Measurements from ENCODE around the gene ZNF275.
"Not testable (repeated sequence)": the region's sequence is repeated elsewhere in the genome, so short reads cannot be mapped to it uniquely, and the experiment has no call there.

ZNF275 gene

DNA sequence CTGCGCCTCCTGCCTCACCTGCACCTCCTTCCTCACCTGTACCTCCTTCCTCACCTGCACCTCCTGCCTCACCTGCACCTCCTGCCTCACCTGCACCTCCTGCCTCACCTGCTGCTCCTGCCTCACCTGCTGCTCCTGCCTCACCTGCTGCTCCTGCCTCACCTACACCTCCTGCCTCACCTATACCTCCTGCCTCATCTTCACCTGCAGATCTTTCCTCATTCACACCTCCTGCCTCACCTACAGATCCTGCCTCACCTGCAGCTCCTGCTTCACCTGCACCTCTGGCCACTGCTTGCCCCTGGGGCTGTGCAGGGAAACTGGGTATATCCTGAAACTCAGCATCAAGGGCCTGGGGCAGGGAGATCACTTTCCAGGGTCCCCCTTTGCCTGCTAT, 13.9 kb upstream of the ZNF275 start:
- H3K36me3 ChIP-seq (ENCODE audit: control insufficient read depth, insufficient read depth, low read length); DNase-seq (ENCODE audit: low read depth, low spot score); H3K27ac ChIP-seq (ENCODE audit: low read length); H3K4me3 ChIP-seq (ENCODE audit: low read length); H3K27me3 ChIP-seq (ENCODE audit: control insufficient read depth, insufficient read depth, low read length); H3K4me1 ChIP-seq (ENCODE audit: control insufficient read depth, insufficient read depth, low read length); H3K9me3 ChIP-seq (ENCODE audit: control insufficient read depth, insufficient read depth, low read length): not testable (repeated sequence)
- no CpG with 5 or more reads among the region's 1 CpG for WGBS (ENCODE audit: insufficient coverage, insufficient read length)

DNA sequence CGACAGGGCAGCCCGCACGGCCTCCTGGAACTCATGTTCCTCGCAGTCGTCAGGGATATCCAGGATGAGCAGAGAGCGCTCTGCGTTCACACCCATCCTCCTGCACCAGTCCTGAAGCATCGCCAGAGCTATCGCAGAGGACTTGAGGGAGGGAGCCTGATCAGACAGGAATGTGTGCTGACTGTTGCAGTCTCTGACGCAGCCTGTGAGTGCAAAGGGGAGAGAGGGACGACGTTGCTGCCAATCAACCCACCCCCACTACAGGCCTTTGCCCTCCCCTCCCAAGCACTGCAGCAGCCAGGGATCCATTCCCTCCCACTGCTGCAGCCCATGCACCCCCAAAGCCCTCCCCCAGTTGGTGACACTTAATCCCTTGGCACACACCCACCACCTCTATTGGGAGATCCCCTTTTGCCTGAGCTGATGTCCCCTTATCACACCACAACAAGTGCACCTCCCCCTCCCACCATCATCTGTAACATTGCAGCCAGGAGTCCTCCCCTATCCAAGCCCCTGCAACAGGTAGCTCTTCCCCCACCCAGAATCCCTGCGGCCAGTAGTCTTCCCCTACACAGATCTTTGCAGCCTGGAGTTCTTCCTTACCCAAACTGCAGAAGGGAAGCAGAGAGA, 13.3 kb upstream of the ZNF275 start:
- WGBS (ENCODE audit: insufficient coverage, insufficient read length), result no CpG with 5 or more reads among the region's 13 CpGs
- H3K4me1 ChIP-seq (ENCODE audit: control insufficient read depth, insufficient read depth, low read length), result no peaks in the 10 kb centered on the region
- H3K27ac ChIP-seq (ENCODE audit: low read length), result no peak overlapping the region
- H3K36me3 ChIP-seq (ENCODE audit: control insufficient read depth, insufficient read depth, low read length), result no peaks in the 10 kb centered on the region
- DNase-seq (ENCODE audit: low read depth, low spot score), result no peak
- H3K9me3 ChIP-seq (ENCODE audit: control insufficient read depth, insufficient read depth, low read length), result no peaks in the 10 kb centered on the region
- peaks cover 2% of the 10 kb centered on the region; the same call in 1 of the 2 replicates for H3K27me3 ChIP-seq (ENCODE audit: control insufficient read depth, insufficient read depth, low read length)
- H3K4me3 ChIP-seq (ENCODE audit: low read length), result no peak overlapping the region; the same call in 1 of the 2 replicates

GRCh38 chrX:153321381-153322124, 12.4 kb upstream of the ZNF275 start, which contains the start of gene PNMA6F:
Gene PNMA6F, minus strand, starts transcription at chrX:153321767. Its CDS starts 1,093 bp downstream, at chrX:153320674.
- Histone ChIP-seq H3K4me1 (ENCODE audit: control insufficient read depth, insufficient read depth, low read length) (no peaks in the 10 kb centered on the region), H3K27me3 (ENCODE audit: control insufficient read depth, insufficient read depth, low read length) (peaks cover 2% of the 10 kb centered on the region; the same call in 1 of the 2 replicates), H3K4me3 (ENCODE audit: low read length) (peak within 1 kb of the TSS; percentile 37; the same call in 1 of the 2 replicates), H3K36me3 (ENCODE audit: control insufficient read depth, insufficient read depth, low read length) (no peaks in the 10 kb centered on the region), H3K27ac (ENCODE audit: low read length) (no peak within 1 kb of the TSS), H3K9me3 (ENCODE audit: control insufficient read depth, insufficient read depth, low read length) (no peaks in the 10 kb centered on the region)
- DNase-seq (ENCODE audit: low read depth, low spot score), result no peak
- WGBS (ENCODE audit: insufficient coverage, insufficient read length), result no CpG with 5 or more reads among the region's 36 CpGs

DNA sequence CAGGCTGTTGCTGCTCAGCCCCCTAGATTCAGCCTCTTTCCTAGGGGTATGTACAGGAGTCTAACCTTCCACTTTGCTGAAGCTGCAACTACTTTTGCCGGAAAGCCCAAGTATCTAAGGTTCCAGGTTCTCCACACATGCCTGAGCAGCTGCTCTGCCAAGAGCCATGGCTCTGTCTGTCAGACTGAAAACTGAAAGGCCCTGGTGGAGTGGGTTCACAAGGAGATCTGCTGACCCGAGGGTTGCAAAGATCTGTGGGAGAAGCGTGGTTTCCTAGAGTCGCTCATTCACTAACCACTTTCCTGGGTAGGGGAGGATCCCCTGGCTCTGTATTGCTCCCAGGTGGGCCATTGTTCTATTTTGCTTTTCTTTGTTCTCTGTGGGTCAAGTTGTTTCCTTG, 6.4 kb upstream of the ZNF275 start:
- no peak for DNase-seq (ENCODE audit: low read depth, low spot score)
- Histone ChIP-seq H3K4me3 (ENCODE audit: low read length) (no peak overlapping the region), H3K9me3 (ENCODE audit: control insufficient read depth, insufficient read depth, low read length) (no peaks in the 10 kb centered on the region), H3K27ac (ENCODE audit: low read length) (no peak overlapping the region), H3K4me1 (ENCODE audit: control insufficient read depth, insufficient read depth, low read length) (no peaks in the 10 kb centered on the region), H3K36me3 (ENCODE audit: control insufficient read depth, insufficient read depth, low read length) (no peaks in the 10 kb centered on the region), H3K27me3 (ENCODE audit: control insufficient read depth, insufficient read depth, low read length) (no peaks in the 10 kb centered on the region)
- no CpG with 5 or more reads among the region's 4 CpGs for WGBS (ENCODE audit: insufficient coverage, insufficient read length)

DNA sequence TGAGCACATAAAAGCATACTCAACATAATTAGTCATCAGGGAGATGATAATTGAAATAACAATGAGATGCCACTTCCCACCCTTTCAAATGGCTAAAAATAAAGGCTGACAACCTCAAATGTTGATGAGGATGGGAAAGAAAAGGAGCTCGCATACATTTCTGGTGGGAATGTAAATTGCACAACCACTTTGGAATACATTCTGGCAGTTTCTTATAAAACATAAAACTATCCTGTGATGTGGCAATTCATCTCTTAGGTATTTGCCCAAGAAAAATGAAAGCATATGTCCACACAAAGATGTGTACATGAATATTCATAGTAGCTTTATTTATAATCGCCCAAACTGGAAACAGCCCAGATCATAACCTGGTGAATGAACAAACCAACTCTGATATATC, 687 bp upstream of the ZNF275 start:
- Histone ChIP-seq H3K9me3 (ENCODE audit: control insufficient read depth, insufficient read depth, low read length) (no peaks in the 10 kb centered on the region), H3K36me3 (ENCODE audit: control insufficient read depth, insufficient read depth, low read length) (no peaks in the 10 kb centered on the region), H3K27me3 (ENCODE audit: control insufficient read depth, insufficient read depth, low read length) (no peaks in the 10 kb centered on the region), H3K4me3 (ENCODE audit: low read length) (no peak overlapping the region), H3K27ac (ENCODE audit: low read length) (no peak overlapping the region), H3K4me1 (ENCODE audit: control insufficient read depth, insufficient read depth, low read length) (no peaks in the 10 kb centered on the region)
- WGBS (ENCODE audit: insufficient coverage, insufficient read length), result no CpG with 5 or more reads among the region's 2 CpGs
- no peak for DNase-seq (ENCODE audit: low read depth, low spot score)

DNA sequence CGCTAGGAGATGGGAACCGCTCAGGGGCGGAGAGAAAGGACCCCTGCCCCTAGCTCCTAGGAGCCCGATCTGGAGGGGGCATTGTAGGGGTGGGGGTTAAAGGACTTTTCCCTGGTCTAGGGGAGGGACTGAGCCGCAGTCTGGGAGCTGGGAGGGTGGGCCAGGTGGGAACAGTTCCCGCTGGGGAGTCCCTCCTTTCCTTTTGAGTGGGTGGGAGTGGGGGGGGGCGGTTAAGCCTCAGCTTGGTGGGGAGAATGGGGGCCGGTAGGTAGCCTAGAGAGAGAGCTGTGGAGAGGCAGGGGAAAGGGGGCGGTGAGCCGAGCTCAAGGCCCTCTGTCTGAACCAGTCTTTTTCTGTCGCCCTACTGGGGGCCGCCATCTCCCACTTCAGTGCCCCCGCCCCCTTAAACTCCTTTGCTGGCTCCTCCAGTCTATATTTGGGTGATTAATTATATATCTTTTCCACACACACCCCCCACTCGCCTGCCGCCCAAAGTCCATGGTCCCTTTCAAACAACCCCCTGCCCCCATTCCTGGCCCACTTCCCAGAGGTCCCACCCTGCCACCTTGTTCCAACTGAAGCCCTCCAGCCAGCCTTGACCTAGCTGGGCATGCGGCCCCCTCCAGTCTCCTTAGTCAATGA, 822 bp downstream of the ZNF275 start:
- no peak overlapping the region for H3K27ac ChIP-seq (ENCODE audit: low read length)
- WGBS (ENCODE audit: insufficient coverage, insufficient read length), result no CpG with 5 or more reads among the region's 16 CpGs

DNA sequence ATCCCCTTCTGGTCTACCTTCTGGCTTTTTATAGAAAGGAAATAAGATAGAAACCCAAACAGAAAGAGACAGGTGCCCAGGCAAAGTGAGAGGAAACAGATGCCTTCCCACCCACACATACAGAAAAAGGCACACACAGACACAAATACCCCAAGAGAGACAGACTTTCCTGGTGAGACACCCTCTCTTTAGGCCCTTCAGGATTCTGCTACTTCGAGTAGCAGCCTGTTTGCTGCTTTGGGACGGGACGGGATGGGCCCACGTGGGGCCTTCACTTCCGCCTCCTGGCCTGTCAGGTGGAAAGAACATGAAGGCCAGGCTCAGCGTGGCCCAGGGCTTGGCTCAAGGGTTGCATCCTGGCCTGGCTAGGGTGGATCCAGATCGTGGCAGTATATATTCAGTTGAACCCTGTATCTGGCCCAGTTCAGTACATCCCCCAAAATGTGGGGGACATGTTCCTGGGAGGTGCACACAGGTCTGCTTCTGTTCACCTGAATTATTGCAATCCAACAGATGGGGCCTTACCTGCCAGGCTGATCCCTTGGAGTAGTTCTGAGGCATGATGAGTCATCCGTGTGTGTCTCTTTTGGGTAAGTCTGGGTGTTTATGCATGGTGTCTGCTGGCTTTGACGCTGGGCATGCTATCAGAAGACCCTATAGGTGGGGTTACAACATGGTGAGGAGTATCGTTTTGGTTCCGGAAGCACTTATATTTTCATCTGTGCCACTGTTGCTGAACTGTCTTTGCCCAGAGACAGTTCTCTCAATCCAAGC, 2.4 kb downstream of the ZNF275 start:
- H3K36me3 ChIP-seq (ENCODE audit: control insufficient read depth, insufficient read depth, low read length), result no peaks in the 10 kb centered on the region
- no peaks in the 10 kb centered on the region for H3K9me3 ChIP-seq (ENCODE audit: control insufficient read depth, insufficient read depth, low read length)
- no CpG with 5 or more reads among the region's 11 CpGs for WGBS (ENCODE audit: insufficient coverage, insufficient read length)
- H3K4me1 ChIP-seq (ENCODE audit: control insufficient read depth, insufficient read depth, low read length), result no peaks in the 10 kb centered on the region
- no peak overlapping the region for H3K27ac ChIP-seq (ENCODE audit: low read length)
- H3K27me3 ChIP-seq (ENCODE audit: control insufficient read depth, insufficient read depth, low read length), result no peaks in the 10 kb centered on the region
- DNase-seq (ENCODE audit: low read depth, low spot score), result no peak
- no peak overlapping the region for H3K4me3 ChIP-seq (ENCODE audit: low read length)

More for the DNA sequence above, 822 bp downstream of the ZNF275 start:
- Histone ChIP-seq H3K27me3 (ENCODE audit: control insufficient read depth, insufficient read depth, low read length) (no peaks in the 10 kb centered on the region), H3K36me3 (ENCODE audit: control insufficient read depth, insufficient read depth, low read length) (no peaks in the 10 kb centered on the region), H3K4me3 (ENCODE audit: low read length) (peak overlapping the region; percentile 93; the same call in 1 of the 2 replicates), H3K9me3 (ENCODE audit: control insufficient read depth, insufficient read depth, low read length) (no peaks in the 10 kb centered on the region), H3K4me1 (ENCODE audit: control insufficient read depth, insufficient read depth, low read length) (no peaks in the 10 kb centered on the region)
- no peak for DNase-seq (ENCODE audit: low read depth, low spot score)

- Histone ChIP-seq H3K36me3 (ENCODE audit: control insufficient read depth, insufficient read depth, low read length) (no peaks in the 10 kb centered on the region), H3K4me3 (ENCODE audit: low read length) (no peak overlapping the region), H3K4me1 (ENCODE audit: control insufficient read depth, insufficient read depth, low read length) (no peaks in the 10 kb centered on the region), H3K9me3 (ENCODE audit: control insufficient read depth, insufficient read depth, low read length) (no peaks in the 10 kb centered on the region), H3K27ac (ENCODE audit: low read length) (no peak overlapping the region), H3K27me3 (ENCODE audit: control insufficient read depth, insufficient read depth, low read length) (no peaks in the 10 kb centered on the region)
- no peak for DNase-seq (ENCODE audit: low read depth, low spot score)
- WGBS (ENCODE audit: insufficient coverage, insufficient read length), result no CpG with 5 or more reads among the region's 5 CpGs
Observed at GRCh38 chrX:153336988-153337387, 3.0 kb downstream of the ZNF275 start.

DNA sequence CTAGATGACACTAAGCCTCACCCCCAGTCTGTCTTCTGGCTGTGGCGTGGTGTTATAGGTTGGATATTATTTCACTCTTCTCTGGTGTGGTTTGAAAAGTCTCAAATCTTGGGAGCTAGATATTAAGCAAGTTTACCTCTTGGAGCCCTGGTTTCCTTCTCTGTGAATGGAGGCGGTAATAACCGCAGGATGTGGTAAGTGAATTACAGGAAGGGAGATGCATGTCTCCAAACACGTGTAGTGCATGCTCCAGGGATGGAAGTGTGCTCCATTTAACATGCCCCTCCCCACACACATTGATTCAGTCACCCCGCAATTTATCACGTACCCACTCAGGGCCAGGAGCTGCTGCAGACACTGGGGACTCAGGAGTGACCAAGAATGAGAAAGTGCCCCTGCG, 4.9 kb downstream of the ZNF275 start:
- Histone ChIP-seq H3K27me3 (ENCODE audit: control insufficient read depth, insufficient read depth, low read length) (no peaks in the 10 kb centered on the region), H3K27ac (ENCODE audit: low read length) (no peak overlapping the region), H3K9me3 (ENCODE audit: control insufficient read depth, insufficient read depth, low read length) (no peaks in the 10 kb centered on the region), H3K4me3 (ENCODE audit: low read length) (no peak overlapping the region), H3K4me1 (ENCODE audit: control insufficient read depth, insufficient read depth, low read length) (no peaks in the 10 kb centered on the region), H3K36me3 (ENCODE audit: control insufficient read depth, insufficient read depth, low read length) (no peaks in the 10 kb centered on the region)
- WGBS (ENCODE audit: insufficient coverage, insufficient read length), result no CpG with 5 or more reads among the region's 7 CpGs
- no peak for DNase-seq (ENCODE audit: low read depth, low spot score)

- no peak for DNase-seq (ENCODE audit: low read depth, low spot score)
Observed at GRCh38 chrX:153339662-153340061, 5.7 kb downstream of the ZNF275 start.

More at GRCh38 chrX:153339662-153340061, 5.7 kb downstream of the ZNF275 start:
- H3K4me3 ChIP-seq (ENCODE audit: low read length), result no peak overlapping the region
- no peak overlapping the region for H3K27ac ChIP-seq (ENCODE audit: low read length)
- H3K9me3 ChIP-seq (ENCODE audit: control insufficient read depth, insufficient read depth, low read length), result no peaks in the 10 kb centered on the region
- H3K36me3 ChIP-seq (ENCODE audit: control insufficient read depth, insufficient read depth, low read length), result no peaks in the 10 kb centered on the region
- no peaks in the 10 kb centered on the region for H3K27me3 ChIP-seq (ENCODE audit: control insufficient read depth, insufficient read depth, low read length)
- H3K4me1 ChIP-seq (ENCODE audit: control insufficient read depth, insufficient read depth, low read length), result no peaks in the 10 kb centered on the region
- WGBS (ENCODE audit: insufficient coverage, insufficient read length), result no CpG with 5 or more reads among the region's 4 CpGs

All from iPS DF 6.9 (cell line).